Activated CD8-positive, alpha-beta T cell treated with anti-CD3 and anti-CD28 coated beads for 36 hours (primary cell): ENCODE results near the gene LIX1L. TPM values are rescaled to one million over a fixed set of nuclear protein-coding genes. Genes with fewer than 3 reads are reported as not detected.
A peak's percentile ranks its signal among the peaks of the same experiment; 100 is the strongest.

Experiments
- ATAC-seq: fragments of 200-7000 bp; cut with Tn5 transposase; one replicate; pipeline ENCODE4 v1.10.0; 2021; ENCODE audit warnings: mild to moderate bottlenecking, moderate library complexity
- CTCF ChIA-PET: fragments of 350-600 bp; sonication (Branson Sonifier 250); formaldehyde crosslinking; loops from one replicate; lab custom pipeline; 2021; ENCODE audit warnings: antibody characterized with exemption; lab: Charles Lee
- POLR2A ChIA-PET: fragments of 350-600 bp; sonication (Branson Sonifier 250); formaldehyde crosslinking; loops from one replicate; lab custom pipeline; 2021; ENCODE audit warnings: antibody characterized with exemption; lab: Charles Lee
- DNase-seq: peaks from one replicate; pipeline ENCODE4 v3.0.0-alpha.2; 2020
- H3K27ac Mint-ChIP-seq: one replicate; pipeline ENCODE4 v1.8.0; 2021; ENCODE audit warnings: mild to moderate bottlenecking, mixed read lengths
- H3K27me3 Mint-ChIP-seq: one replicate; pipeline ENCODE4 v1.8.0; 2021; ENCODE audit warnings: mixed read lengths
- H3K36me3 Mint-ChIP-seq: one replicate; pipeline ENCODE4 v1.8.0; 2021; ENCODE audit warnings: low read depth, mixed read lengths
- H3K4me1 Mint-ChIP-seq: one replicate; pipeline ENCODE4 v1.8.0; 2021; ENCODE audit warnings: low read depth, mixed read lengths
- H3K4me3 Mint-ChIP-seq: one replicate; pipeline ENCODE4 v1.8.0; 2021; ENCODE audit warnings: mild to moderate bottlenecking, moderate library complexity, mixed read lengths
- H3K9me3 Mint-ChIP-seq: one replicate; pipeline ENCODE4 v1.8.0; 2021; ENCODE audit warnings: mixed read lengths
- CTCF ChIP-seq: fragments of 200-600 bp; IDR thresholded peaks from one replicate; pipeline ENCODE4 v1.8.0; 2022; ENCODE audit warnings: antibody characterized with exemption, mild to moderate bottlenecking
- intact Hi-C: fragments of 100-400 bp; cut with micrococcal nuclease; formaldehyde crosslinking; loops from one replicate; pipeline ENCODE4 v1.10.0; 2022
- total RNA-seq, 2 experiments: library from RNA; stranded (reverse); gene quantifications; one replicate each; pipeline ENCODE4 v1.2.3, GENCODE V29; 2021

LIX1L gene
- total RNA-seq, 2 experiments from 2014 or later = 41.5 to 43.6 TPM

GRCh38 chr1:145986551-145986950 is 28.7 kb upstream of the LIX1L start:
- DNase-seq = no peak
- Mint-ChIP-seq H3K36me3 (peaks cover 1% of the 10 kb centered on the region), H3K4me3 (no peak overlapping the region), H3K27me3 (no peaks in the 10 kb centered on the region), H3K9me3 (peaks cover 4% of the 10 kb centered on the region), H3K4me1 (peaks cover 72% of the 10 kb centered on the region), H3K27ac (no peak overlapping the region)
- ATAC-seq = no peak
- ChIA-PET CTCF (interaction anchor here (1.1 to 13.6 kb wide), 3 partner anchors 7 to 20 kb away, joined by 3 to 147 read pairs (median 14); partner anchors contain the start of gene TXNIP), POLR2A (interaction anchor here (1.2 to 14.1 kb wide), 4 partner anchors 4 to 61 kb away, joined by 3 to 446 read pairs (median 224); partner anchors contain the start of gene TXNIP)
- TF ChIP-seq CTCF = no peak
- intact Hi-C loops = no loop called here

GRCh38 chr1:145985502-145986439 is 28.0 kb upstream of the LIX1L start:
- CTCF ChIA-PET = interaction anchor here (0.8 to 13.6 kb wide), 3 partner anchors 7 to 22 kb away, joined by 3 to 147 read pairs (median 4); partner anchors contain the start of gene TXNIP
- peak overlapping the region; percentile 2 for H3K4me3 Mint-ChIP-seq
- H3K36me3 Mint-ChIP-seq = no peaks in the 10 kb centered on the region
- intact Hi-C loops = no loop called here
- H3K9me3 Mint-ChIP-seq = peaks cover 4% of the 10 kb centered on the region
- no peak for TF ChIP-seq CTCF
- H3K4me1 Mint-ChIP-seq = peaks cover 70% of the 10 kb centered on the region
- POLR2A ChIA-PET = interaction anchor here (1.2 to 14.1 kb wide), 2 partner anchors 7 to 61 kb away, joined by 3 to 446 read pairs; partner anchors contain the start of gene TXNIP
- DNase-seq (peak; percentile 29), ATAC-seq (no peak)
- peak overlapping the region; percentile 77 for H3K27ac Mint-ChIP-seq
- no peaks in the 10 kb centered on the region for H3K27me3 Mint-ChIP-seq

DNA sequence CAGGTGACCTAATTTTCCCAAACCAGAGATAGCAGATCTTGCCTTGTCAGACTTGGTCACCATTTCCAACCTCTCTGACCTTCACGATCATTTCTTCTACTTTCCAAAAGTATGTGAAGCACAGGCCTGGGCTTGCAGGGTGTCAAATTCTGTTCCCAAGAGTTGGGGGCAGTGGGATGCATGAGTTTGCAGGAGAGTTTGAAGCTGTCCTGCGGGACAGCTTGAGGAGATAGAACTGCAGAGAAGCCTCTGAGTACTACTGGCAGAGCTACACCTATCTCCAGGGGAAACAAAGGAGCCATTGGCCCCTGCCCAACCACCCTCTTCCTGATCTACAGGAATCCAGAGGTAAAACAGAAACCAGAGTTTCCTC is 27.3 kb upstream of the LIX1L start:
- POLR2A ChIA-PET = interaction anchor here (2.0 to 14.1 kb wide), 2 partner anchors 8 to 18 kb away, joined by 4 to 446 read pairs; partner anchors contain the start of gene TXNIP
- DNase-seq (no peak), ATAC-seq (no peak)
- no peaks in the 10 kb centered on the region for H3K36me3 Mint-ChIP-seq
- peaks cover 64% of the 10 kb centered on the region for H3K4me1 Mint-ChIP-seq
- H3K27me3 Mint-ChIP-seq = no peaks in the 10 kb centered on the region
- peaks cover 4% of the 10 kb centered on the region for H3K9me3 Mint-ChIP-seq
- intact Hi-C loops = no loop called here
- peak overlapping the region; percentile 77 for H3K27ac Mint-ChIP-seq
- no peak for TF ChIP-seq CTCF
- H3K4me3 Mint-ChIP-seq = peak overlapping the region; percentile 2
- CTCF ChIA-PET = interaction anchor here (0.8 kb wide), 1 partner anchor 22 kb away, joined by 4 read pairs; no protein-coding TSS in a partner anchor

GRCh38 chr1:145983960-145984830 is 26.4 kb upstream of the LIX1L start:
- ATAC-seq (no peak), DNase-seq (peak; percentile 61)
- ChIA-PET CTCF (interaction anchor here (0.5 to 1.2 kb wide), 3 partner anchors 9 to 141 kb away, joined by 3 read pairs; no protein-coding TSS in a partner anchor), POLR2A (interaction anchor here (0.6 to 14.1 kb wide), 5 partner anchors 9 to 138 kb away, joined by 3 to 446 read pairs (median 3); partner anchors contain the start of gene TXNIP)
- intact Hi-C loops = no loop called here
- Mint-ChIP-seq H3K4me3 (no peak overlapping the region), H3K27ac (peak overlapping the region; percentile 77), H3K4me1 (peaks cover 64% of the 10 kb centered on the region), H3K9me3 (peaks cover 4% of the 10 kb centered on the region), H3K27me3 (no peaks in the 10 kb centered on the region), H3K36me3 (no peaks in the 10 kb centered on the region)
- TF ChIP-seq CTCF = no peak
